Prostate gland (tissue), 2 donors: Measurements from ENCODE around the gene NCOA6.

Experiments used
- CTCF ChIP-seq, 4 experiments: fragments of 200-600 bp in 2 of 4; fragments of 450-650 bp in 2 of 4; sonication (generic) in 2 of 4; IDR thresholded peaks; 1 replicate in 3 of 4; 2 replicates in 1 of 4; pipeline ENCODE4 v1.5.1; 2016 to 2019; ENCODE audit warnings: antibody characterized with exemption in 4 of 4, mild to moderate bottlenecking in 2 of 4, moderate library complexity in 2 of 4
- POLR2A ChIP-seq: fragments of 450-650 bp; IDR thresholded peaks from one replicate; pipeline ENCODE4 v1.6.1; 2016; ENCODE audit warnings: antibody characterized with exemption, mild to moderate bottlenecking
- POLR2AphosphoS5 ChIP-seq: sonication (generic); formaldehyde crosslinking; IDR thresholded peaks from one replicate; pipeline ENCODE4 v1.6.1; 2017; ENCODE audit warnings: antibody characterized with exemption

GRCh38 chr20:34709831-34710567, 115.5 kb downstream of the NCOA6 start:
- TF ChIP-seq CTCF (IDR thresholded peaks at IDR 0.05) (peak in 2 of 4 experiments; percentile 35 to 39), POLR2A (no peak), POLR2AphosphoS5 (no peak)
